ENCODE data around the gene PITX3.

PITX3 gene

DNA sequence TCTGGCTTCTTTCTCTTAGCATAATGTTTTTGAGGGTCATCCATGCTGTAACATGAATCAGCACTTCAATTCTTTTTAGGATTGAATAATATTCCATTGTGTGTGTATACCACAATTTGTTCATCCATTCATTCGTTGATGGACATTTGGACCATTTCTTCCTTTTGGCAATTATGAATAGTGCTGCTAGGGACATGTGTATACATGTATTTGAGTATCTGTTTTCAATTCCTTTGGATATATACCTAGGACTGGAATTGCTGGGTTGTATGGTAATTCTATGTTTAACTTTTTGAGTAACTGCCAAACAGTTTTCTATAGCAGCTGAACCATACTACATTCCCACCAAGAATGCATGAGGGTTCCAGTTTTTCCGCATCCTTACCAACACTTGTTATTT is 43.2 kb upstream of the PITX3 start:
- Histone ChIP-seq H3K9me2 (ENCODE audit: low read depth, low read length) (no peaks in the 10 kb centered on the region), H3K4me3 (ENCODE audit: low read depth, low read length, poor library complexity, severe bottlenecking) (no peak overlapping the region), H3K4me2 (ENCODE audit: low read length) (no peak overlapping the region), H3K4me1 (ENCODE audit: insufficient read depth, low read length, severe bottlenecking) (peaks cover 13% of the 10 kb centered on the region), H3K9me3 (ENCODE audit: low read length) (no peaks in the 10 kb centered on the region), H3K27me3 (ENCODE audit: insufficient read depth, low read length) (no peaks in the 10 kb centered on the region), H4K20me1 (ENCODE audit: insufficient read depth, low read length) (no peaks in the 10 kb centered on the region), H3K27ac (ENCODE audit: low read depth, low read length, poor library complexity, severe bottlenecking) (no peak overlapping the region), H3K79me2 (ENCODE audit: insufficient read depth, low read length) (no peaks in the 10 kb centered on the region), H3F3A (ENCODE audit: insufficient read depth, low read length) (no peaks in the 10 kb centered on the region), H3K36me3 (ENCODE audit: insufficient read depth, low read length) (no peaks in the 10 kb centered on the region), H3K9ac (ENCODE audit: low read length) (no peak overlapping the region), H2AFZ (ENCODE audit: low read length) (no peak overlapping the region)
- TF ChIP-seq EZH2 (IDR thresholded peaks at IDR 0.05; ENCODE audit: borderline replicate concordance, low read length): no peak
- TF ChIP-seq, protein P1, sequence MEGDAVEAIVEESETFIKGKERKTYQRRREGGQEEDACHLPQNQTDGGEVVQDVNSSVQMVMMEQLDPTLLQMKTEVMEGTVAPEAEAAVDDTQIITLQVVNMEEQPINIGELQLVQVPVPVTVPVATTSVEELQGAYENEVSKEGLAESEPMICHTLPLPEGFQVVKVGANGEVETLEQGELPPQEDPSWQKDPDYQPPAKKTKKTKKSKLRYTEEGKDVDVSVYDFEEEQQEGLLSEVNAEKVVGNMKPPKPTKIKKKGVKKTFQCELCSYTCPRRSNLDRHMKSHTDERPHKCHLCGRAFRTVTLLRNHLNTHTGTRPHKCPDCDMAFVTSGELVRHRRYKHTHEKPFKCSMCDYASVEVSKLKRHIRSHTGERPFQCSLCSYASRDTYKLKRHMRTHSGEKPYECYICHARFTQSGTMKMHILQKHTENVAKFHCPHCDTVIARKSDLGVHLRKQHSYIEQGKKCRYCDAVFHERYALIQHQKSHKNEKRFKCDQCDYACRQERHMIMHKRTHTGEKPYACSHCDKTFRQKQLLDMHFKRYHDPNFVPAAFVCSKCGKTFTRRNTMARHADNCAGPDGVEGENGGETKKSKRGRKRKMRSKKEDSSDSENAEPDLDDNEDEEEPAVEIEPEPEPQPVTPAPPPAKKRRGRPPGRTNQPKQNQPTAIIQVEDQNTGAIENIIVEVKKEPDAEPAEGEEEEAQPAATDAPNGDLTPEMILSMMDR (IDR thresholded peaks at IDR 0.05; ENCODE audit: low read length): no peak

DNA sequence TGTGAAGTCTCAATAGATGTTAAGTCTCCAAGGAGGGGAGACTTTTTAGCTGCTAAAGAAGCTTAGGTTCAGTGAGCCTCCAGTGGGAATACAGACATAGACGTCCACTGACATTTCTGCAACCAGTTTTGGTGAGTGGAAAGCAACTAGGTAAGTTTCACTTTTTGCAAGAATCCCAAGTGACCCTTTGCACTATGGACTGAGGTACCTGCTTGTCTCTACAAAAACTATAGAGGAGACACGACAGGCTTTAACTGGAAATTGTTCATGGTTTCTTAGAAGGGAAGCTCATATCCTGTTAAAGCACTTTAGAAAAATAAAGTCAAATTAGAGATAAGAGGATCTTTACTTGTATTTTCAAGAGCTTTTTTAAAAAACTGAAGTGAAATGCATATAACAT is 42.6 kb upstream of the PITX3 start:
- no peak overlapping the region for H3K9ac ChIP-seq (ENCODE audit: low read length)
- no peak overlapping the region for H2AFZ ChIP-seq (ENCODE audit: low read length)
- no peak overlapping the region for H3K4me2 ChIP-seq (ENCODE audit: low read length)
- H3K36me3 ChIP-seq (ENCODE audit: insufficient read depth, low read length): no peaks in the 10 kb centered on the region
- H3K9me2 ChIP-seq (ENCODE audit: low read depth, low read length): no peaks in the 10 kb centered on the region
- H3K27ac ChIP-seq (ENCODE audit: low read depth, low read length, poor library complexity, severe bottlenecking): no peak overlapping the region
- H3F3A ChIP-seq (ENCODE audit: insufficient read depth, low read length): no peaks in the 10 kb centered on the region
- H3K4me3 ChIP-seq (ENCODE audit: low read depth, low read length, poor library complexity, severe bottlenecking): no peak overlapping the region
- no peaks in the 10 kb centered on the region for H4K20me1 ChIP-seq (ENCODE audit: insufficient read depth, low read length)
- H3K27me3 ChIP-seq (ENCODE audit: insufficient read depth, low read length): no peaks in the 10 kb centered on the region
- TF ChIP-seq EZH2 (IDR thresholded peaks at IDR 0.05; ENCODE audit: borderline replicate concordance, low read length): no peak
- TF ChIP-seq, protein P1 (IDR thresholded peaks at IDR 0.05; ENCODE audit: low read length): no peak
- H3K9me3 ChIP-seq (ENCODE audit: low read length): no peaks in the 10 kb centered on the region
- no peaks in the 10 kb centered on the region for H3K79me2 ChIP-seq (ENCODE audit: insufficient read depth, low read length)
- peaks cover 13% of the 10 kb centered on the region for H3K4me1 ChIP-seq (ENCODE audit: insufficient read depth, low read length, severe bottlenecking)

DNA sequence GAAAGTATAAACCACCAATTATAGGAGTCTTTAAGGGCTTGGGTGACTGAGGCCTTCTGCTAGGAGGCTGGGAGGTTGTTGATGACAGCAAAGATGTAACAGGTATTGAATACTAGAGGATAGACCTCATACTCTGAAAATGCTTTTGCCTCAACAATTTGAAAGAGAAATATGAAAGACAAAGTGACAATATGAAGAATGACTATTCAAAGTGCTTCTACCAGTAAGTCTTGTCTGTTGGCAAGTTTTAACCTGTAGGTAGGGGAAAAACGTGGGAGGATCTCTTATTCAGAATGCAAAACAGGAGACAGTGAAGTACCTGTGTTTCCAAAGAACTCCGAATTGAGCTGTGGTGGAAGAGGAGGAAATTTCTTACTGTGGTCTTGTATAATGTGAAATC is 42.2 kb upstream of the PITX3 start:
- Histone ChIP-seq H3K9me2 (ENCODE audit: low read depth, low read length) (no peaks in the 10 kb centered on the region), H3K4me2 (ENCODE audit: low read length) (no peak overlapping the region), H2AFZ (ENCODE audit: low read length) (no peak overlapping the region), H3F3A (ENCODE audit: insufficient read depth, low read length) (no peaks in the 10 kb centered on the region), H3K27me3 (ENCODE audit: insufficient read depth, low read length) (no peaks in the 10 kb centered on the region), H3K79me2 (ENCODE audit: insufficient read depth, low read length) (no peaks in the 10 kb centered on the region), H3K4me3 (ENCODE audit: low read depth, low read length, poor library complexity, severe bottlenecking) (no peak overlapping the region), H3K36me3 (ENCODE audit: insufficient read depth, low read length) (no peaks in the 10 kb centered on the region), H3K27ac (ENCODE audit: low read depth, low read length, poor library complexity, severe bottlenecking) (no peak overlapping the region), H4K20me1 (ENCODE audit: insufficient read depth, low read length) (no peaks in the 10 kb centered on the region), H3K9me3 (ENCODE audit: low read length) (no peaks in the 10 kb centered on the region), H3K4me1 (ENCODE audit: insufficient read depth, low read length, severe bottlenecking) (peaks cover 13% of the 10 kb centered on the region), H3K9ac (ENCODE audit: low read length) (no peak overlapping the region)
- TF ChIP-seq, protein P1 (IDR thresholded peaks at IDR 0.05; ENCODE audit: low read length): no peak
- TF ChIP-seq EZH2 (IDR thresholded peaks at IDR 0.05; ENCODE audit: borderline replicate concordance, low read length): no peak
